Prostate gland (tissue), 2 donors: Measurements from ENCODE around the gene DAO. TPM values are rescaled to one million over a fixed set of nuclear protein-coding genes. Genes with fewer than 3 reads are reported as not detected.

Experiments used
- DNase-seq: peaks from one replicate; pipeline ENCODE4 v3.0.0-alpha.2; 2019; ENCODE audit warnings: low spot score
- H3K27ac ChIP-seq, 2 donors: fragments of 200-600 bp; sonication (generic); 2 replicates each; pipeline ENCODE4 v1.5.1; 2017 to 2019
- H3K27me3 ChIP-seq: fragments of 200-600 bp; sonication (generic); replicated peaks from 2 replicates; pipeline ENCODE4 v1.5.1; 2019; ENCODE audit not compliant: insufficient read depth
- H3K36me3 ChIP-seq, 2 donors: fragments of 200-600 bp; sonication (generic); 1 replicate in 1 of 2; 2 replicates in 1 of 2; pipeline versions ENCODE4 v1.5.1 to v1.8.1; 2017 to 2019
- H3K4me1 ChIP-seq: fragments of 200-600 bp; sonication (generic); replicated peaks from 2 replicates; pipeline ENCODE4 v1.5.1; 2019
- H3K4me3 ChIP-seq, 2 donors: fragments of 200-600 bp; sonication (generic); 2 replicates each; pipeline ENCODE4 v1.5.1; 2017 to 2019
- H3K9me3 ChIP-seq: fragments of 200-600 bp; sonication (generic); 2 replicates; pipeline ENCODE4 v1.5.1; 2017
- CTCF ChIP-seq, 4 experiments: fragments of 200-600 bp in 2 of 4; fragments of 450-650 bp in 2 of 4; sonication (generic) in 2 of 4; IDR thresholded peaks; 1 replicate in 3 of 4; 2 replicates in 1 of 4; pipeline ENCODE4 v1.5.1; 2016 to 2019; ENCODE audit warnings: antibody characterized with exemption in 4 of 4, mild to moderate bottlenecking in 2 of 4, moderate library complexity in 2 of 4
- POLR2A ChIP-seq: fragments of 450-650 bp; IDR thresholded peaks from one replicate; pipeline ENCODE4 v1.6.1; 2016; ENCODE audit warnings: antibody characterized with exemption, mild to moderate bottlenecking
- POLR2AphosphoS5 ChIP-seq: sonication (generic); formaldehyde crosslinking; IDR thresholded peaks from one replicate; pipeline ENCODE4 v1.6.1; 2017; ENCODE audit warnings: antibody characterized with exemption
- WGBS: methylation state at CpG from one replicate; pipeline ENCODE4 v1.1.5; 2018; 5-methylcytosine and 5-hydroxymethylcytosine counted together
- intact Hi-C: fragments of 100-400 bp; cut with DNase I; formaldehyde crosslinking; loops from one replicate; pipeline ENCODE4 v1.14.2; 2022
- total RNA-seq, 2 donors: library from RNA; depleted of rRNA; stranded (reverse); fragments of >200 nt; gene quantifications; one replicate each; pipeline ENCODE4 v1.1.0, GENCODE V29; 2016

The DAO gene
- total RNA-seq, result not detected

- Histone ChIP-seq H3K27ac (no peak within 1 kb of the TSS), H3K36me3 (no peaks in the 10 kb centered on the region), H3K27me3 (no peaks in the 10 kb centered on the region), H3K4me1 (no peaks in the 10 kb centered on the region), H3K9me3 (no peaks in the 10 kb centered on the region), H3K4me3 (no peak within 1 kb of the TSS)
- whole genome bisulfite sequencing, result 53% methylated on average over 16 of the region's 16 CpGs
- no peak for TF ChIP-seq CTCF (IDR thresholded peaks at IDR 0.05)
- no peak for TF ChIP-seq POLR2AphosphoS5
- no peak for TF ChIP-seq POLR2A
- DNase-seq, result no peak
- intact Hi-C loops, result no loop called here
Observed at GRCh38 chr12:108879615-108880254, at the start of gene DAO. Gene DAO, plus strand, starts transcription at chr12:108880092. Its CDS starts 4,915 bp downstream, at chr12:108885007.

- Histone ChIP-seq H3K4me3 (no peak overlapping the region), H3K9me3 (no peaks in the 10 kb centered on the region), H3K4me1 (no peaks in the 10 kb centered on the region), H3K27me3 (no peaks in the 10 kb centered on the region), H3K36me3 (no peaks in the 10 kb centered on the region), H3K27ac (no peak overlapping the region)
- DNase-seq, result no peak
- intact Hi-C loops, result no loop called here
- TF ChIP-seq POLR2AphosphoS5, result no peak
- TF ChIP-seq POLR2A, result no peak
- no peak for TF ChIP-seq CTCF (IDR thresholded peaks at IDR 0.05)
- WGBS, result 90% methylated on average over 11 of the region's 11 CpGs
Observed at GRCh38 chr12:108831309-108831991, 48.4 kb upstream of the DAO start.

GRCh38 chr12:108832208-108832607 is 47.7 kb upstream of the DAO start:
- no peaks in the 10 kb centered on the region for H3K4me1 ChIP-seq
- WGBS, result 95% methylated on average over 6 of the region's 6 CpGs
- intact Hi-C loops, result no loop called here

GRCh38 chr12:108832730-108833354 is 47.0 kb upstream of the DAO start:
- intact Hi-C loops, result no loop called here
- Histone ChIP-seq H3K27ac (peak overlapping the region; percentile 17 to 44), H3K27me3 (no peaks in the 10 kb centered on the region), H3K36me3 (no peaks in the 10 kb centered on the region), H3K4me3 (no peak overlapping the region), H3K9me3 (no peaks in the 10 kb centered on the region), H3K4me1 (no peaks in the 10 kb centered on the region)
- peak in 1 of 4 experiments; percentile 9 for TF ChIP-seq CTCF (IDR thresholded peaks at IDR 0.05)
- peak; percentile 45 for TF ChIP-seq POLR2AphosphoS5
- no peak for TF ChIP-seq POLR2A
- peak; percentile 44 for DNase-seq
- WGBS, result 23% methylated on average over 10 of the region's 10 CpGs

More at GRCh38 chr12:108832208-108832607, 47.7 kb upstream of the DAO start:
- peak overlapping the region; percentile 17 to 29 for H3K27ac ChIP-seq
- no peak overlapping the region for H3K4me3 ChIP-seq
- no peak for DNase-seq
- no peak for TF ChIP-seq POLR2AphosphoS5
- no peak for TF ChIP-seq POLR2A
- TF ChIP-seq CTCF (IDR thresholded peaks at IDR 0.05), result no peak
- no peaks in the 10 kb centered on the region for H3K9me3 ChIP-seq
- no peaks in the 10 kb centered on the region for H3K27me3 ChIP-seq
- no peaks in the 10 kb centered on the region for H3K36me3 ChIP-seq
